H1 (cell line): Measurements from ENCODE around the gene ZNF256. TPM values are rescaled to one million over a fixed set of nuclear protein-coding genes. Genes with fewer than 3 reads are reported as not detected.

Source experiments
- ATF3 ChIP-seq: IDR thresholded peaks from 2 replicates; pipeline ENCODE4 v1.6.1; 2011; ENCODE audit warnings: low read depth, mild to moderate bottlenecking, low read length; ENCODE audit not compliant: insufficient read depth
- CHD7 ChIP-seq: fragments of 300-600 bp; sonication (generic); IDR thresholded peaks from 2 replicates; pipeline ENCODE4 v1.7.1; 2012; ENCODE audit warnings: low read length, moderate library complexity, mild to moderate bottlenecking, inconsistent platforms; ENCODE audit not compliant: insufficient replicate concordance
- MAX ChIP-seq: IDR thresholded peaks from 2 replicates; pipeline ENCODE4 v1.6.1; 2012; ENCODE audit warnings: inconsistent platforms
- NANOG ChIP-seq: IDR thresholded peaks from 2 replicates; pipeline ENCODE4 v1.6.1; 2011; ENCODE audit warnings: low read length, low read depth, mild to moderate bottlenecking, inconsistent platforms; ENCODE audit not compliant: insufficient read depth, poor library complexity, severe bottlenecking
- POLR2A ChIP-seq, 2 experiments: IDR thresholded peaks; 1 replicate in 1 of 2; 2 replicates in 1 of 2; pipeline ENCODE4 v1.6.1; 2011; ENCODE audit warnings: low read depth in 2 of 2, low read length in 2 of 2, mild to moderate bottlenecking in 2 of 2; ENCODE audit errors: control extremely low read depth in 1 of 2
- ZNF274 ChIP-seq: IDR thresholded peaks from 2 replicates; pipeline ENCODE4 v1.7.0; 2012; ENCODE audit warnings: low read length, borderline replicate concordance; ENCODE audit errors: extremely low read depth
- polyA plus RNA-seq, 7 experiments: library from polyadenylated mRNA; depleted of rRNA in 3 of 7; stranded (reverse) in 5 of 7; unstranded in 2 of 7; fragments of >200 nt in 5 of 7; fragments of 200-250 nt in 2 of 7; gene quantifications; 1 replicate in 5 of 7; 2 replicates in 1 of 7; 4 replicates in 1 of 7; pipeline versions ENCODE4 v1.2.1 to v1.2.3, GENCODE V29; 2011 to 2013; ENCODE audit warnings: missing spikeins in 2 of 7, mixed read lengths in 2 of 7
- total RNA-seq: library from RNA; stranded (reverse); fragmentation: NEBNext Ultra II Directional; extraction: Animal tissue kit (Norgen Biotek cat#: 25700); gene quantifications from 2 replicates; pipeline ENCODE4 v1.2.1, GENCODE V29; 2021

The ZNF256 gene
- total and polyA plus RNA-seq, 2 of the 8 experiments (the other 6 are each of a cell fraction or from before 2014, with no cell fraction given) = 6.1 to 13.5 TPM

GRCh38 chr19:57907394-57907793 is 40.1 kb downstream of the ZNF256 start (continued):
- TF ChIP-seq CHD7 (no peak), ZNF274 (no peak), ATF3 (no peak), MAX (no peak), POLR2A (IDR thresholded peaks at IDR 0.05; ENCODE audit: control extremely low read depth in 1 of 2, low read depth in 2 of 2, low read length in 2 of 2) (no peak), NANOG (no peak)
